ENCODE measurements around the gene TNS3.
"Not testable (repeated sequence)": the region's sequence is repeated elsewhere in the genome, so short reads cannot be mapped to it uniquely, and the experiment has no call there.

TNS3 gene

GRCh38 chr7:47444376-47445098, 137.4 kb downstream of the TNS3 start:
- no peak for DNase-seq

- DNase-seq = no peak
These were observed 138.9 kb downstream of the TNS3 start for GRCh38 chr7:47443049-47443448.

GRCh38 chr7:47442605-47442865, 139.4 kb downstream of the TNS3 start:
- DNase-seq = no peak

- DNase-seq = no peak
These were observed 139.9 kb downstream of the TNS3 start for GRCh38 chr7:47441796-47442604.

- not testable (repeated sequence) for DNase-seq
These were observed 140.9 kb downstream of the TNS3 start for GRCh38 chr7:47441048-47441447.

GRCh38 chr7:47440320-47440719, 141.6 kb downstream of the TNS3 start:
- DNase-seq = no peak

- no peak for DNase-seq
These were observed 142.7 kb downstream of the TNS3 start for GRCh38 chr7:47439181-47439667.

GRCh38 chr7:47438411-47439029, 143.4 kb downstream of the TNS3 start:
- no peak for DNase-seq

GRCh38 chr7:47435889-47436312, 146.0 kb downstream of the TNS3 start:
- DNase-seq = no peak

- DNase-seq = no peak
These were observed 148.4 kb downstream of the TNS3 start for GRCh38 chr7:47433564-47433895.

GRCh38 chr7:47432671-47433563, 149.0 kb downstream of the TNS3 start:
- no peak for DNase-seq

GRCh38 chr7:47430422-47430821, 151.5 kb downstream of the TNS3 start:
- no peak for DNase-seq

- no peak for DNase-seq
These were observed 153.0 kb downstream of the TNS3 start for GRCh38 chr7:47428768-47429472.

GRCh38 chr7:47428052-47428767, 153.7 kb downstream of the TNS3 start:
- no peak for DNase-seq

- DNase-seq = no peak
These were observed 154.8 kb downstream of the TNS3 start for GRCh38 chr7:47427051-47427643.

- no peak for DNase-seq
These were observed 157.4 kb downstream of the TNS3 start for GRCh38 chr7:47424523-47424922.

GRCh38 chr7:47423196-47423595, 158.7 kb downstream of the TNS3 start:
- DNase-seq = no peak

GRCh38 chr7:47422611-47423010, 159.3 kb downstream of the TNS3 start:
- DNase-seq = no peak

GRCh38 chr7:47421456-47421855, 160.5 kb downstream of the TNS3 start:
- no peak for DNase-seq

GRCh38 chr7:47420122-47420780, 161.7 kb downstream of the TNS3 start:
- DNase-seq = no peak

GRCh38 chr7:47419471-47419870, 162.4 kb downstream of the TNS3 start:
- DNase-seq = no peak

Measured in activated naive CD4-positive, alpha-beta T cell treated with anti-CD3 and anti-CD28 coated beads, Interleukin-2, amount 50 U/mL, for 16 hours (primary cell).